ENCODE measurements around the gene NECAP2. TPM values are rescaled to one million over a fixed set of nuclear protein-coding genes. Genes with fewer than 3 reads are reported as not detected.
"Not testable (repeated sequence)": the region's sequence is repeated elsewhere in the genome, so short reads cannot be mapped to it uniquely, and the experiment has no call there.

The NECAP2 gene
- polyA plus RNA-seq, 1 experiment: 108 TPM

GRCh38 chr1:16484501-16484835 lies 43.9 kb downstream of the NECAP2 start:
- POLR2A ChIA-PET: no interaction called here
- CTCF ChIA-PET: no interaction called here
- no peaks in the 10 kb centered on the region for H3K27me3 ChIP-seq (ENCODE audit: control insufficient read depth, insufficient read depth, low read length)
- TF ChIP-seq CTCF (IDR thresholded peaks at IDR 0.05; ENCODE audit: low read depth, low read length): no peak
- H3K9me3 ChIP-seq (ENCODE audit: control insufficient read depth, insufficient read depth, low read length): no peaks in the 10 kb centered on the region; the same call in 1 of the 2 replicates
- no peak overlapping the region for H3K27ac ChIP-seq (ENCODE audit: low read depth, low read length)
- DNase-seq (ENCODE audit: low read depth, low spot score): no peak
- no peak overlapping the region for H3K4me3 ChIP-seq (ENCODE audit: low read depth, low read length)

- H3K27ac ChIP-seq (ENCODE audit: low read depth, low read length): no peak overlapping the region
- H3K27me3 ChIP-seq (ENCODE audit: control insufficient read depth, insufficient read depth, low read length): no peaks in the 10 kb centered on the region
- DNase-seq (ENCODE audit: low read depth, low spot score): no peak
- H3K4me3 ChIP-seq (ENCODE audit: low read depth, low read length): no peak overlapping the region
- ChIA-PET CTCF (no interaction called here), POLR2A (no interaction called here)
- no peaks in the 10 kb centered on the region; the same call in 1 of the 2 replicates for H3K9me3 ChIP-seq (ENCODE audit: control insufficient read depth, insufficient read depth, low read length)
- no peak for TF ChIP-seq CTCF (IDR thresholded peaks at IDR 0.05; ENCODE audit: low read depth, low read length)
These were observed 44.4 kb downstream of the NECAP2 start for GRCh38 chr1:16484931-16485330.

GRCh38 chr1:16486316-16486715 lies 45.8 kb downstream of the NECAP2 start:
- DNase-seq (ENCODE audit: low read depth, low spot score); H3K4me3 ChIP-seq (ENCODE audit: low read depth, low read length); H3K9me3 ChIP-seq (ENCODE audit: control insufficient read depth, insufficient read depth, low read length); POLR2A ChIA-PET; H3K27me3 ChIP-seq (ENCODE audit: control insufficient read depth, insufficient read depth, low read length); H3K27ac ChIP-seq (ENCODE audit: low read depth, low read length); CTCF ChIA-PET: not testable (repeated sequence)

- POLR2A ChIA-PET; CTCF ChIA-PET; H3K4me3 ChIP-seq (ENCODE audit: low read depth, low read length): not testable (repeated sequence)
These were observed 46.5 kb downstream of the NECAP2 start for GRCh38 chr1:16487011-16487410.

GRCh38 chr1:16489195-16489880 lies 48.8 kb downstream of the NECAP2 start:
- H3K9me3 ChIP-seq (ENCODE audit: control insufficient read depth, insufficient read depth, low read length); POLR2A ChIA-PET; H3K4me3 ChIP-seq (ENCODE audit: low read depth, low read length); H3K27me3 ChIP-seq (ENCODE audit: control insufficient read depth, insufficient read depth, low read length); CTCF ChIA-PET; DNase-seq (ENCODE audit: low read depth, low spot score); H3K27ac ChIP-seq (ENCODE audit: low read depth, low read length): not testable (repeated sequence)

More at GRCh38 chr1:16487011-16487410, 46.5 kb downstream of the NECAP2 start:
- H3K27me3 ChIP-seq (ENCODE audit: control insufficient read depth, insufficient read depth, low read length); H3K9me3 ChIP-seq (ENCODE audit: control insufficient read depth, insufficient read depth, low read length); DNase-seq (ENCODE audit: low read depth, low spot score); H3K27ac ChIP-seq (ENCODE audit: low read depth, low read length): not testable (repeated sequence)

- ChIA-PET CTCF (no interaction called here), POLR2A (no interaction called here)
- Histone ChIP-seq H3K27me3 (ENCODE audit: control insufficient read depth, insufficient read depth, low read length) (no peaks in the 10 kb centered on the region), H3K27ac (ENCODE audit: low read depth, low read length) (no peak overlapping the region), H3K9me3 (ENCODE audit: control insufficient read depth, insufficient read depth, low read length) (no peaks in the 10 kb centered on the region), H3K4me3 (ENCODE audit: low read depth, low read length) (no peak overlapping the region)
- TF ChIP-seq CTCF (IDR thresholded peaks at IDR 0.05; ENCODE audit: low read depth, low read length): no peak
- no peak for DNase-seq (ENCODE audit: low read depth, low spot score)
These were observed 50.6 kb downstream of the NECAP2 start for GRCh38 chr1:16491056-16491675.

GRCh38 chr1:16492937-16493336 lies 52.4 kb downstream of the NECAP2 start:
- CTCF ChIA-PET; H3K27ac ChIP-seq (ENCODE audit: low read depth, low read length); H3K4me3 ChIP-seq (ENCODE audit: low read depth, low read length); H3K9me3 ChIP-seq (ENCODE audit: control insufficient read depth, insufficient read depth, low read length); DNase-seq (ENCODE audit: low read depth, low spot score); H3K27me3 ChIP-seq (ENCODE audit: control insufficient read depth, insufficient read depth, low read length): not testable (repeated sequence)
- POLR2A ChIA-PET: interaction anchor here (0.8 to 1.2 kb wide), 2 partner anchors 21 to 56 kb away, joined by 3 read pairs; partner anchors contain the start of gene SPATA21

GRCh38 chr1:16493731-16494130 lies 53.2 kb downstream of the NECAP2 start:
- CTCF ChIA-PET; DNase-seq (ENCODE audit: low read depth, low spot score); H3K27ac ChIP-seq (ENCODE audit: low read depth, low read length); H3K4me3 ChIP-seq (ENCODE audit: low read depth, low read length); H3K9me3 ChIP-seq (ENCODE audit: control insufficient read depth, insufficient read depth, low read length); H3K27me3 ChIP-seq (ENCODE audit: control insufficient read depth, insufficient read depth, low read length): not testable (repeated sequence)
- POLR2A ChIA-PET: interaction anchor here (0.8 to 1.2 kb wide), 2 partner anchors 20 to 57 kb away, joined by 3 read pairs; partner anchors contain the start of gene SPATA21

GRCh38 chr1:16497474-16497904 lies 57.0 kb downstream of the NECAP2 start:
- CTCF ChIA-PET; H3K27me3 ChIP-seq (ENCODE audit: control insufficient read depth, insufficient read depth, low read length); H3K27ac ChIP-seq (ENCODE audit: low read depth, low read length); DNase-seq (ENCODE audit: low read depth, low spot score); H3K4me3 ChIP-seq (ENCODE audit: low read depth, low read length); H3K9me3 ChIP-seq (ENCODE audit: control insufficient read depth, insufficient read depth, low read length); POLR2A ChIA-PET: not testable (repeated sequence)

All from AG04450 (cell line).